Stomach (tissue), 4 donors: ENCODE measurements around the gene OR13F1.

Experiments
- EP300 ChIP-seq: sonication (generic); formaldehyde crosslinking; IDR thresholded peaks from one replicate; pipeline ENCODE4 v1.6.1; 2017; ENCODE audit warnings: antibody characterized with exemption
- POLR2A ChIP-seq, 4 donors: fragments of 450-650 bp; IDR thresholded peaks; one replicate each; pipeline ENCODE4 v1.6.1; 2016; ENCODE audit warnings: antibody characterized with exemption in 4 of 4, control low read depth in 2 of 4, mild to moderate bottlenecking in 1 of 4, moderate library complexity in 1 of 4
- POLR2AphosphoS5 ChIP-seq, 3 donors: sonication (generic); formaldehyde crosslinking; IDR thresholded peaks; one replicate each; pipeline ENCODE4 v1.6.1; 2016; ENCODE audit warnings: antibody characterized with exemption in 3 of 3
- TF ChIP-seq, protein P1 (sequence below), 7 experiments: fragments of 450-650 bp in 4 of 7; fragments of 200-600 bp in 3 of 7; sonication (generic) in 3 of 7; IDR thresholded peaks; one replicate each; pipeline ENCODE4 v1.5.1; 2016 to 2019; ENCODE audit warnings: antibody characterized with exemption in 7 of 7, control low read depth in 2 of 7, mild to moderate bottlenecking in 1 of 7

- TF ChIP-seq, protein P1, sequence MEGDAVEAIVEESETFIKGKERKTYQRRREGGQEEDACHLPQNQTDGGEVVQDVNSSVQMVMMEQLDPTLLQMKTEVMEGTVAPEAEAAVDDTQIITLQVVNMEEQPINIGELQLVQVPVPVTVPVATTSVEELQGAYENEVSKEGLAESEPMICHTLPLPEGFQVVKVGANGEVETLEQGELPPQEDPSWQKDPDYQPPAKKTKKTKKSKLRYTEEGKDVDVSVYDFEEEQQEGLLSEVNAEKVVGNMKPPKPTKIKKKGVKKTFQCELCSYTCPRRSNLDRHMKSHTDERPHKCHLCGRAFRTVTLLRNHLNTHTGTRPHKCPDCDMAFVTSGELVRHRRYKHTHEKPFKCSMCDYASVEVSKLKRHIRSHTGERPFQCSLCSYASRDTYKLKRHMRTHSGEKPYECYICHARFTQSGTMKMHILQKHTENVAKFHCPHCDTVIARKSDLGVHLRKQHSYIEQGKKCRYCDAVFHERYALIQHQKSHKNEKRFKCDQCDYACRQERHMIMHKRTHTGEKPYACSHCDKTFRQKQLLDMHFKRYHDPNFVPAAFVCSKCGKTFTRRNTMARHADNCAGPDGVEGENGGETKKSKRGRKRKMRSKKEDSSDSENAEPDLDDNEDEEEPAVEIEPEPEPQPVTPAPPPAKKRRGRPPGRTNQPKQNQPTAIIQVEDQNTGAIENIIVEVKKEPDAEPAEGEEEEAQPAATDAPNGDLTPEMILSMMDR (IDR thresholded peaks at IDR 0.05) = no peak
- TF ChIP-seq POLR2A (IDR thresholded peaks at IDR 0.05) (no peak), POLR2AphosphoS5 (IDR thresholded peaks at IDR 0.05) (no peak), EP300 (no peak)
These were observed at the start of gene OR13F1 for GRCh38 chr9:104503963-104504362.
